Measurements from ENCODE around the gene VPS35. TPM values are rescaled to one million over a fixed set of nuclear protein-coding genes. Genes with fewer than 3 reads are reported as not detected.

VPS35 gene
- 10 to 100 TPM; 25.0 to 93.0 (median 63.5) TPM for total RNA-seq

- no peaks in the 10 kb centered on the region for H3K9me3 ChIP-seq
- 0 to 1% methylated on average over 4 to 37 of the region's 54 CpGs for WGBS, 2 donors
- DNase-seq: peak; percentile 99 to 100
- peaks cover 20 to 38% (median 24%) of the 10 kb centered on the region in 4 donors for H3K4me1 ChIP-seq
- TF ChIP-seq POLR2A (IDR thresholded peaks at IDR 0.05) (peak in 3 of 4 donors; percentile 30 to 89 (median 61)), CTCF (IDR thresholded peaks at IDR 0.05) (peak in 2 of 6 experiments; percentile 3 to 55), EP300 (IDR thresholded peaks at IDR 0.05) (no peak), POLR2AphosphoS5 (IDR thresholded peaks at IDR 0.05) (peak; percentile 75 to 76)
- H3K36me3 ChIP-seq: no peaks in the 10 kb centered on the region
- H3K27ac ChIP-seq: peak within 1 kb of the TSS; percentile 92 to 96 (median 94)
- H3K27me3 ChIP-seq: no peaks in the 10 kb centered on the region
- H3K4me3 ChIP-seq: peak within 1 kb of the TSS; percentile 73 to 96 (median 94)
- ATAC-seq (ENCODE audit: low FRiP score in 2 of 2): peak; percentile 98 to 99
Observed at GRCh38 chr16:46688654-46689364, at the start of gene VPS35. Gene VPS35 (minus strand): TSS chr16:46689178. CDS start chr16:46689133, 45 bp downstream.

- no peaks in the 10 kb centered on the region for H3K36me3 ChIP-seq
- no peak overlapping the region for H3K4me3 ChIP-seq
- ATAC-seq (ENCODE audit: low FRiP score in 2 of 2): no peak
- TF ChIP-seq POLR2A (IDR thresholded peaks at IDR 0.05): no peak
- H3K27me3 ChIP-seq: no peaks in the 10 kb centered on the region
- no peaks in the 10 kb centered on the region for H3K9me3 ChIP-seq
- H3K27ac ChIP-seq: no peak overlapping the region
- no peak for DNase-seq
- H3K4me1 ChIP-seq: no peaks in the 10 kb centered on the region
- WGBS, 2 donors: 91 to 98% methylated on average over 8 to 10 of the region's 14 CpGs
Observed at GRCh38 chr16:46737621-46738214, 48.7 kb upstream of the VPS35 start.

- DNase-seq (no peak), ATAC-seq (ENCODE audit: low FRiP score in 2 of 2) (no peak)
- H3K27ac ChIP-seq: no peak overlapping the region
- TF ChIP-seq POLR2A (IDR thresholded peaks at IDR 0.05) (no peak), CTCF (IDR thresholded peaks at IDR 0.05) (no peak)
- no peaks in the 10 kb centered on the region for H3K9me3 ChIP-seq
- H3K4me1 ChIP-seq: no peaks in the 10 kb centered on the region
- no peak overlapping the region for H3K4me3 ChIP-seq
- WGBS, 2 donors: 75 to 79% methylated on average over 4 to 9 of the region's 12 CpGs
- no peaks in the 10 kb centered on the region for H3K27me3 ChIP-seq
- no peaks in the 10 kb centered on the region for H3K36me3 ChIP-seq
Observed at GRCh38 chr16:46736695-46737094, 47.7 kb upstream of the VPS35 start.

GRCh38 chr16:46733319-46733830, 44.4 kb upstream of the VPS35 start:
- DNase-seq: no peak

More at GRCh38 chr16:46733319-46733830, 44.4 kb upstream of the VPS35 start:
- no peak overlapping the region for H3K27ac ChIP-seq
- no peaks in the 10 kb centered on the region for H3K4me1 ChIP-seq
- no peaks in the 10 kb centered on the region for H3K27me3 ChIP-seq
- 85 to 86% methylated on average over 6 to 9 of the region's 9 CpGs for WGBS, 2 donors
- H3K4me3 ChIP-seq: no peak overlapping the region
- ATAC-seq (ENCODE audit: low FRiP score in 2 of 2): no peak
- no peaks in the 10 kb centered on the region for H3K9me3 ChIP-seq
- no peaks in the 10 kb centered on the region for H3K36me3 ChIP-seq
- no peak for TF ChIP-seq CTCF (IDR thresholded peaks at IDR 0.05)
- TF ChIP-seq POLR2A (IDR thresholded peaks at IDR 0.05): no peak
- TF ChIP-seq EP300 (IDR thresholded peaks at IDR 0.05): no peak
- no peak for TF ChIP-seq POLR2AphosphoS5 (IDR thresholded peaks at IDR 0.05)

Measured in upper lobe of left lung (tissue), 6 donors.